ENCODE measurements around the gene AUTS2.

The AUTS2 gene

DNA sequence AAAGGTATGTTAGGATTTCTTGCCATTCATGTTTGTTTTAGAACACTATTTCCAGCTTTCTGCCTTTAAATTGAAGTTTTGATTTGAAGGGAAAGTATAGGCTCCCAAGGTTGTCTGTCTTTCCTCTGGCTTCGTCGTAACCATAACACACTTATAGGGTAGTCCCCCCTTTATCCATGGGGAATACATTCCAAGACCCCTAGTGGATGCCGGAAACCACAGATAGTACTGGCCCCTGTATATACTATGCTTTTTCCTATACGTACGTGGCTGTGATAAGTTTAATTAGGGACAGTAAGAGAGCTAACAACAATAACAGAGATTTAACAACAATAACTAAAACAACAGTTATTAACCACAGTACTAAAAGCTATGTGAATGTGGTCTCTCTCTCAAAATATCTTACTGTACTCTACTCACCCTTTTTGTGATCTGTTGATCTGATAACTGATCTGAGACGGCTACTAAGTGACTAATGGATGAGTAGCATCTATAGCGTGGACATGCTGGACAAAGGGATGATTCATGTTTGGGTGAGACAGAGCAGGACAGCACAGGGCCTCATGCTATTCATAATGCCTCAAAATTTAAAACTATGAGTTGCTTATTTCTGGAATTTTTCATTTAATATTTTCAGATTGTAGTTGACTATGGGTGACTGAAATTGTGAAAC is 273.1 kb downstream of the AUTS2 start:
- no peak for DNase-seq

DNA sequence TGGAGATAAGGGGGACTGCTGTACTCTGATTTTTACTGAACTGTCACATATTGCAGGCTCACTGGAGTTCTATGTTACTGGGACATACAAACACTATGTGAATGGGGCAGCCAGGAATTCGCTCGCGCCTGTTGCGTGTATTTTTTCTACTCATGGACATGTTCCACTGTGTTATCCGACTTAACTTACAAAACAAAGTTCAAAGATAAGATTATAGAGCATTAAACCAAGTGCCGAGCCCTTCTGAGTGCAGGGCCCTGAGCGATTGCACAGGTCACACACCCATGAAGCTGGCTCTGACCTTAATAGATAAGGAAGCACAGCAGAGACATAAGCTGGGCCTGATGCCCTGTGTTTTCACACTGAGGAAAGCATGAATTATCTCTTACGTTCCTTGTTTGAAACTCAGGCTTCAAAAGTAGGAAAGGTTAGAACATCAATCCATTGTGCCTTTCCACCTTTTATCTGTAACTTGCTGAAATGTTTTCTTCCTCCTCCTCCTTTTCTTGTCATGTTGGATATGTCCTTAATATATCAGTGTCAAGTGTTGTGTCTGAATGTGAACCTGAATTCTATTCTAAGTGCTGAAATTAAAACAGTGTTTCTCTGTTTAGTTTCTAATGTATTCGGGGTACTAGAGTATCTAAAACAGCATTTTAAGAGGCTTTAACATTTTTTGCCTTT is 273.8 kb downstream of the AUTS2 start:
- no peak for DNase-seq

DNA sequence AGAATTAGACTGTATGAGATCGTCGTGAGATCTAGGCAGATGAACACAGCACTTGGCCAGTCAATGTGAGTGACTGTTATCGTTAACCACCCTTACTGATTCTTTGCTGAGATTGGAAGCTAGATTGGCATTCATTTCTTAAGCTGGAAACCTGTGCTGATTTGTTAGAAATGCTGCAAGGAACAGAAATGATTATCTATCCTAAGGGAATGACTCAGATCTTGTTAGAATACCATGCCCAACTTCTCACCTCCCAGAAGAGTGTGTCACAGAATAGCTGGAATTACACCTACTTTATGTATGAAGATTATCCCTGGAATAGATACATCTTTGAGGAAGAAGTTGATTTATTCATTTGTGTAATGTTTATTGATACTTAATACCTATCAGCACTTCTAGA is 275.2 kb downstream of the AUTS2 start:
- DNase-seq = no peak

DNA sequence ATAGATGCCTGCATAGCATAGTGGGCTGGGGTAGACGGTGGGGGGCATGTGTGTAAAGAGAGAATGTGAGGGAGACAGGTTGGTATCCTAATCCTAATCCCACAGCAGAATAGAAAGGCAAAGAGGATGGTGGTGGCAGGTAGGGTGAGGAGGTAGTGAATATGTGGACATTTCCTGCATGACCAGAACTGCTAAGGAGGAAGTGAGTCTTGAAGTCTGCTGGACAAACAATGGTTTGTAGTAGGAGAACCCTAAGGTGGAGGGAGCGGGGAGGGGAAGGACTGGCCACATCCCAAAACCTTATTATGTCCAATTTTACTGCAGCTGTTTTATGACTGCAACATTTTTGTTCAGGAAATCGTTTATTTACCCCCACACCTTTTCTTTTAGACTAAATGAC is 279.7 kb downstream of the AUTS2 start:
- DNase-seq = no peak

DNA sequence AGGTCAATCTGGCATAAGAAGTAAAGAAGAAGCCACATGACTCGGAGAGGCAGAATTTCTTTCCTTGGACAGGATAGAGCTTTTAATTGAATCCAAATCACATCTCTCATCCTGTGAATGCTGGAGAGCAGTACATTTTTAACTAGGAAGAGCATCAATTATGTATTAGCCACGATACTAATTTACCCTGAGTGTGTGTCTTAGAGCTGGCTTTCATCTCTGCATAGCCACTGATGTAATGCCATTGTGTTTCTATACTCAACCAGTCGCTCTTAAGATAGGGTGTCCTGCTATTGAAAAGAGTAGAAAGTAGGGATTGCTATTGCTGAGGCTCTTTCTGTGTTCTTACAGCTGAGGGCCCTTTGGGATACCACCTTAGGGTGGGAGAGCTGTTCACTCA is 280.3 kb downstream of the AUTS2 start:
- no peak for DNase-seq

DNA sequence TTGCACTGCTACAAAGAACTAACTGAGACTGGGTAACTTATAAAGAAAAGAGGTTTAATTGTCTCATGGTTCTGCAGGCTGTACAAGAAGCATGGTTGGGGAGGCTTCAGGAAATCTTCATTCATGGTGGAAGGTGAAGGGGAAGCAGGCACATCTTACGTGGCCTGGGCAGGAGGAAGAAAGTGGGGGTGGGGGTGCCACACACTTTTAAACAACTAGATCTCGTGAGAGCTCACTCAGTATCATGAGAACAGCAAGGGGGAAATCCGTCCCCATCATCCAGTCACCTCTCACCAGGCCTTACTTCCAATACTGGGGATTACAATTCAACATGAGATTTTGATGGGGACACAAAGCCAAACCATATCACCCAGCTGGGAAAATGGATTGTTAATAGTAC is 281.7 kb downstream of the AUTS2 start:
- DNase-seq = no peak

DNA sequence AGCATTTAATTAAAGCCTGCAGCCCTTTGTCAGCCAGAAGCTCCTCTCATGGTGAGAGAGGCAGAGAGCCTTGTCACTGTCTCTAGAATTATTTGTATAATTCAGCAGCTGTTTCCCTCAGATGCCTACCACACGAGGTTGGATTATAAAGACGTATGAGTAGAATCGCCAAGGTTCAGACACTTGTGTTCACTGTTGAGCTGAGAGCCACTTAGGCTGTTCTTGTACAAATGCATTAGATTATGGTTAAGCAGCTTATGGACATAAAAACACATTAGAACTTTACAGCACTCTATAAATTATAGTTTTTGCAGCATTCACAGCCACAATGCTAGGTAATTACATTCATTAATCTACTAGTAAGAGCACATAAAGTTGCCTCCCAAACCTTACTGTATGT is 282.6 kb downstream of the AUTS2 start:
- DNase-seq = no peak

DNA sequence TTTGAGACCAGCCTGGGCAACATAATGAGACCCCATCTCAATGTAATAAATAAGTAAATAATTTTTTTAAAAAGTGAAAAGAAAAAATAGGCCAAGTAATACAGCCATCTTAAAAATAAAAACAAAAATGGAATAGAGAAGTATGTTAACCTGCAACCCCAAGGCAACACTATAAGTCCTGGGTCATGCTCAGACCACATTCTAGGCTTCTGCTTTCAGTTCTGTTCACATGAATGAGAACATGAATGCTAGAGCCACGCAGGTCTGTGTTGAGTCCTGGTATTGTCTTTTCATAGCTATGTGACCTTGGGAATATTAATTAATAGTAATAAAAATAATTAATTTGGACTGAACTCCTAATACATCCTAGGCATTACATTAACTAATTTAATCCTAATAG is 284.0 kb downstream of the AUTS2 start:
- no peak for DNase-seq

DNA sequence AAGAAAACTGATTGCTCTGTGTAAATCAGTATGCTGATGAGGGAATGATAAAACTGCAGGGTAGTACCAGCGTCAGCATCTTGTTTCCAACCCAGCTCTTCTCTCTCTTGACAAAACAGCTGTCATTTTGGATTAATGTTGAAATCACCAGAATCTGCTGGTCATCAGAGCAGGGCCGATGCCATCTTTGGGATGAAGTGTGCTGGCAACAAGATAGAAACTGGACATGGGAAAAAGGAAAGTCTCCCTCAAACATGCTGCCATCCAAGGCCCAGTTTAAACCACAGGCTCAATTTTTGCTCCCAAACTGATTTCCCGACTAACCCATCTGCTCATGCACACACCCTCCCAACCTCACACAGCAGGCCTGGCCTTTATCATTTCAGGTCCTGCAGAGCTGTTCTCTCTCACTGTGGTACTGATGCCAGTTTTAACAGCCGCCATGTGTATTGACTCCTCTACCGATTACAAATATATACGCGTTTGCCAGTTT is 285.2 kb downstream of the AUTS2 start:
- DNase-seq = no peak

DNA sequence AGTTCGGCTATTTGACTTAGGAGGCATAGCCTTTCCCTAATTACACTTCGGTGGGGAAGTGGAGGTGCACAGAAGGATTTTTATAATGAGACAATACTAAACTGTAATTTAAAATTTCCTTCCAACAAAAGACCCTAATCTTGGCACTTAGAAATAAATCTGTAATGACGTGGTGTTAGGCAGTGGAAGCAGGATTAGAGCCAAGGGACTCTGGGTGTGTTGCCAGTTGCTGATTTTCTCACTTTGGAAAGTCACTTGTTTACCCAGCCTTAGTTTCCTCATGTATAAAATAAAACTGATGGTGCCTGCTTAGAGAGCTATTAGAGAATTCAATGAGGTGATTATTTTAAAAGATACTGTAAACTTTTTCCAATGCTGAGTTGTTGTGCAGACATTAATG is 287.2 kb downstream of the AUTS2 start:
- no peak for DNase-seq

DNA sequence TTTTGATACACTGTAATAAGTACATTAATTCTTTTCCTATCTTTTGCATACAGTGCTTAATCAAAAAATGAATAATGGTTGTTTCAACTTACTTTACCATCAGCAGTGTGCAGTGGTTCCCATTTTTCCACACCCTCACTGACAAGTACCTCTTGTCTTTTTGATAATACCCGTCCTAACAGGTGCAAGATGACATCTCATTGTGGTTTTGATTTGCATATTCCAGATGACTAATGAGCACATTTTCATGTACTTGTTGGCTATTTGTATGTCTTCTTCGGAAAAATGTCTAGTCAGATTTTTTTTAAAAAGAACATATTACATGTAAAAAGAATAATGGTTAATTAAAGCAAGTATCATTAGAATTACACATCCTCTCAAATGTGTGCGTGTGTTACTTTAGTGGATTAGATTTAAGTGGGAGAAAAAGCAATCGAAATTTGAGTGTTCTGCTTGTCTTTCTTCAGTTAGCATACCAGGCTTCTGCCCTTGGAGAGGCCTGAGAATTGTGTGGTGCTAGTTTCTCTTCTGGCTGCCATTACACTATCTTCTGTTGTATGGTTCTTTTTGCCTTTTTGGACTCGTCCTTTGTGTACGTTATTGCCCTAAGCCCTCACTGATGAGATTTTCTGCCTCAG is 291.2 kb downstream of the AUTS2 start:
- DNase-seq = no peak

DNA sequence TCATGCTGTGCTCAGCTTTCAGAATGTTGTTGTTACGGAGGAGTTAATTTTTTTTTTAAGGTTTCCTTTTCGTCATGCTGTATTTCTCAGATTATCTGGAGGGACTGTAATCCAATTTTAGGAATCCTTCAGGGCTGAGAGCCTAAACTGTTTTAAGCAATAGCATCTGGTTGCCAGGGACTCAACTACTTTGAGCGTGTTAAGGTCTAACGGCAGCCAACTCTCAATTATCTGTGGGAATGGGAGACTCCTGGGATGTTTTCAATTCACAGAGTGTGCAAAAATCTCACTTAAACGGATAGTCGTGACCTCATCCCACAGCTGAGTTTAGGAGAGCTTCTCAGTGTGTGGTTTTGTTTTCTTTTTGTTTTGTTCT is 291.7 kb downstream of the AUTS2 start:
- no peak for DNase-seq

DNA sequence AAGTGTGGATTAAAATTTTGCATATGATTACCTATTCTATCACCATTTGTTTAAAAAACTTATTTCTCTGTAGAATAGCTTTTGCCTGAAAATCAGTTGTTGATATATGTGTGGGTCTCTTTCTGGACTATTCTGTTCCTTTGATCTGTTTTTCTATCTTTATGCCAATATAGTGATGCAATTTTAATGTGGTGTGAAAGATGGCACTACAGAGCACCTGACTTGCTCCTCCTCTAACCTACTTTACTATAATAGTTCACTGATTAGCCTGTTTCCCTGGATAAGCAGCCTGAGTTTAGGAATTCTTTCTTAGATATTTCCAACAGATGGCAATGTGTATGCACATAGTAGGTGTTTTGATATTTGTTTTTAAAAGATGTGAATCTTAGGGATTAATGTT is 294.5 kb downstream of the AUTS2 start:
- DNase-seq = no peak

DNA sequence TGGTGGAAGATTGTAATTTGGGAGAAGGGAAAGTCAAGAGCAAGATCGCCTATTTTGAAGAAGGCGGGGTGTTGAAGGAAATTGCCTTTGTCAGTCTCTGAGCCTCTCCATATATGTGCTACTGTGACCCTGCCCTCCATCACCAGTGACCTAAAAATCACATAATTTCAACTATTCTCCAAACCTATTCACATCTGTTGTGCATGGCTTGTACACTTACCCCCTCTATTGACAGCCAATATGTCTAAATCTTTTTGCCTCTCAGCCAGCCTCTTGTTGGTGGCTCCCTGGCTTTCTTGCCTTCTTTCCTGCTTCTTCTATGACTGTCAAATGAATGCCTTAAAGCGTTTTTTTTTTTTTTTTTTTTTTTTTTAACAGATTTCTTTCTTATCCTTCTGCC is 295.6 kb downstream of the AUTS2 start:
- no peak for DNase-seq

DNA sequence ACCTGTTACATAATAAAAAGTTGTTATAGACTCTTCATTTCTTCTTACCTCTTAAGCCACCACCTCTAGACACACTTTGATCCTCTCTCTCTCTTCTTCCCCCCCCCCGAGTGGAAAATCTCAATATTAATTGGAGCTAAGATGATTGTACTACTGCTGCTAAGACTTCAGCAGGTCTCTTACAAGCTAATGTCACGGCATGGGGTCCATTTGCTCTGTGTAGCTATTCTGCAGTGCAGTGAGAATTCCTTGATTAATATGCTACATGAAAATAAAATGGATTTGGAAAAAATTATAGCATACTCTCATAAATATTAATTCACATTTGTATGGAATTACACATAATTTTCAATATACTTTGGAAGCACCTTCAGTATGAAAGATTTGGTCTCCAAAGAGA is 297.2 kb downstream of the AUTS2 start:
- no peak for DNase-seq

DNA sequence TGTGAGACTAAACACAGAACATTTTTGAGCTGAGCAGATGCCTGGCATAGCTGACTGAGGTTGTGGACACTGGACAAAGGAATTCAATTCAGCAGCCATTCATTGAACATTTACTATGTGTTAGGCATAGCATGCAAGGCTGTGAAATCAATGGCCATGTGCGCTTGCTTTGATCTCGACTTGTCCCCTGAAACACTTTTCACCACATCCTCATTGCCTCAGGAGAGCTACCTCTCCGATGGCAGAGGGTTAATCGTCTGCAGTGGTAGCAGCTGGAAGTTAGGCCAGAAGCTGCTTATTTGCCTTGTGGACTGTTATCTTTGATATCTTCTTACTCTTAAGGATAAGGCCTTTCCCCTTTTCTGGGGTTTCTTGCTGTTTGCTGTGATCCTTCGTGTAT is 297.8 kb downstream of the AUTS2 start:
- DNase-seq = no peak

DNA sequence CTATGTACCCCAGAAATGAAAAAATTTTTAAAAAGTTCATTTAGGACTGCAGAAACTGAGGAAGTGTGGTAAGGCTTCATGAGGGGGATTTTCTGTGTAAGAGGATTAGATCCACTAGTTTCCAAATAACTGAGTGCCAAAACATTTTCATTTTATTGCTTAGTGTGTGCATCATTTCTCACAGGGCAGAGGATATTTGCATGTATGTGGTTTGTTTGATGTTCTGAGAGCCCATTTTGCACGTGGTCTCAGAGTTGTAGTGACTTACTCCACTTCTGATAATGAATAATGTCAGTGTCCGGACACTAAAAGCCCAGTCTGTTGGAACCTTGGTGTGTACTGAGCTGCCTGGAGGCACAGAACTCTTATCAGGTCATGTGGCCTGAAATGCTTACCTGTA is 299.9 kb downstream of the AUTS2 start:
- no peak for DNase-seq

DNA sequence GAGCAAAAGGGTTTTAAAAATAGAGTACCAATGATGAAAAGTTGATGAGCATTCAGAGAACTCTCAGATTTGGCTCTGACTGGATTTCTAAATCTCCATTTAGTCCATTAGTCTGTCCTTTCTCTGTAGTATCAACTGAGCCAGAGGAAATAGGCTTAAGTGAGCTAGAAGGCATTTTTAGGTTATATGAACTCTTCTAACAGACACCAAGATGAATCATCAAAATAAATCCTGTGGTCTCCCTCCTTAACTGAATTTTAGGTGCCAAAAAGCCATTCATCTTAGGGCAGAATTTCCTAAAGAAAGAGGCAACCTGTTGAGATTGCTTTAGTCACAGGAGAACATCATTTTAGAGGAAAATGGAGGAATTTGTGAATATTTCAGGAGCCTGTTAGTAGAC is 305.1 kb downstream of the AUTS2 start:
- DNase-seq = no peak

DNA sequence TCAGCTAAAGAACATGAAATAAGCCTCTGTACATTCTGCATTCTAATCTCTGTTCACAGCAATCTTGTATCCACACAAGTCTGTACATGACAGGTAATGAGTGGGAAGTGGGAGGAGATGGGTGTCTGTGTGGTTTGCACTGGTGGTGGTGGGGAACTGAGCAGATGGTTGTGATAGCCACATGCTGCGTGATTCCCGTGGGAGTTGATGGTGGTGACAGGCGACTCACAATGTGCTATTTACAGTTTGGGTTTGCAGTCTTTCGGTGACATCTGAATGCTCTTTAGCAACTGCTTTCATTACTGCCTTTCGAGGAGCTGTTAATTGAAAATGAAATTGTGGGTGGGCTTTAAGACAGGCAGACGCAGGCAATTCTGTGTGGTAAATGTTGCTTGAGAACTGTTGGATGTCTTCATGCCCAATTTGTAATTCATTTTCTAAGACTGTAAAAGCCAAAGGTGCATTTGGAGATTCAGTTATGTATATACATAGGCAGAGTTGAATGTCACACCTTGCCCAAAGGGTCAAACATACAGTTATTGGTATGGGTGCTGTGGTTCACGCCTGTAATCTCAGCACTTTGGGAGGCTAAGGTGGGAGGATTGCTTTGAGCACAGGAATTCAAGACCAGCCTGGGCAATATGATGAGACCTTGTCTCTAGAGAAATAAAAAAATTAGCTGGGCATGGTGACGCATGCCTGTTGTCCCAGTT is 308.2 kb downstream of the AUTS2 start:
- no peak for DNase-seq

DNA sequence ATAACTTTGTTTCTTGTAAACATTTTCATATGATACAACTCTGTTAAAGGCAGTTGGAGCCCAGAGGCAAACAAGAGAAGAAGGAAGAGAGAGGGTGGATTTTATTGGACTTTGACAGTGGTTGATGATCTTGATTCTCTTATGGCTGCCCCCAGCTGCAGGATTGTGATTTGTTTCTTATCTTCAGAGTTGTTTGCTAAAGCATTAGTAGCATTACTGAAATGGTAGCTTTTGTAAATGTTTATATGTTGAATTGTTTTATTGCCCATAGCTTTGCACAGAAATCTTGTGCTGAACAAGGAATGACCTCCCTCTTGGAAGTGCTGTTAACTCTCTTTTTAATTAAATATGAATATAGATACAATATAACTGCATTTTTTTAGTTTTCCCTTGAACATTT is 309.4 kb downstream of the AUTS2 start:
- DNase-seq = no peak

DNA sequence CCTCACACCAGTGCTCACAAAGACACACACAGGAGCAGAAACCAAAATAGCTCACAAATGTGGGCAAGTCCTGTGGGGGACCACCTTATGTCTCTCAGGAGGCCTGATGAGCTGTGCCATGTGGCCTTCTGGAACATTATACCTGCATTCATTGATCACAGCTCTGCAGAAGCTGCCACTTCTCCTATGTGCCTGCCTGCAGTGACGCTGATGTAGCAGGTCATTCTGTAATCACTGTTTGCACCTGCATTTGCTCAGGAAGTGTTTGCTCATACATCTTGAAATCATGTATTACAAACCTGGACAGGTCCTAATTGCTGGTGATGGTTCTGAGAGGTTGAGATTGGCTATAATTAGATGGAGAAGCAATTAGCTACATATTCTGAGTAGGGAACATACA is 310.2 kb downstream of the AUTS2 start:
- DNase-seq = no peak

DNA sequence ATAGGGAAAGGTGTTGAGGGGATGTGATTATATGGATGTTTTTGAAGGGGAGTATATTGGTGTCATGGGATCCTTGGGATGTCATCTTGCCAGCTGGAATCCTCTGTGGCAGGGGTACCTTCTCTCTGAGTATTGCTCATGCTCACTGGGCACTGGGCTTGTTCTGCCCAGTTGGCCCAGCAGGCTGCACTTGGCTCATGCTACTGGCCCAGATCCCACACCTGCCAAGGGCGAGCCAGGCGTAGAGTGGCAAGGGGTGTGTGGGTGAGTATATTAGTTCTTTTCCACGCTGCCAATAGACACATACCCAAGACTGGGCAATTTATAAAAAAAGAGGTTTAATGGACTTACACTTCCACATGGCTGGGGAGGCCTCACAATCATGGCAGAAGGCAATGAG is 311.9 kb downstream of the AUTS2 start:
- no peak for DNase-seq

DNA sequence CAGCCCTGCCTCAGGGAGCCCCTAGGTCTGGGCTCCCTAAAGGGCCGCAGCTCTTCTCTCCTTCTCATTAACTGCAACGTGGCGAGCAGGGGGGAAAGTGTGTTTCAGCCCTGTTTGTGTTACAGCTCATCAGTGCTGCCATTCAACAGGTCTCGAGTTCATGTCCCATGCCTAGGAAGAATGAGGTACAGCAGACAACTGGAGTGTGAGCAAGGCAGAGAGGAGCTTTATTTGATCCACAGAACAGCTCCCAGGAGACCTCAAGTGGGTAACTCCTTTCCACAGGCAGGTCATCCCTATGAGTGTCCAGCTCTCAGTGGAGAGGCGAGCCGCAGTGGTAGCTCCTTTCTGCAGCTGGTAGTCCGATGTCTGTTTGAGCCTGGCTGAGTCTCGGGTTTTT is 313.1 kb downstream of the AUTS2 start:
- no peak for DNase-seq

DNA sequence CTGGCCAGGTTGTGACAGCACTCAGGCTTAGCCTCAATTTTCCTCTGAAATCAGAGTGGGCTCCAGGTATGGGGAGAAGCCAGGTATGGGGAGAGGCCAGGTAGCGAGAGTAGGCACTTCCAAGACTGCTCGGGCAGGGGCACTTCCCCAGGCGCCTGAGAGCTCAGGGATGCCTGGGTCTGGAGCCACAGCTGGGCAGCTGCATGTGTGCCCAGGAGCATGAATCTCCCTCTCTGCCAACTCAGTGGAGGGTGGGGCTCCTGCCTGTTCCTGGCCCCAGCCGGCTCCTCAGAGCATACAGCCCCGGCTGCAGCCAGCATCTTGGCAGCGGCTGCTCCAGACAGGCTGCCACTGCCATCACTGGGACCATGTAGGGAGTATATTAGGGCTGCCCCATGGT is 313.9 kb downstream of the AUTS2 start:
- DNase-seq = no peak

Data from SIG-M5 (cell line).